Activated CD8-positive, alpha-beta memory T cell treated with anti-CD3 and anti-CD28 coated beads, Interleukin-2, amount 50 U/mL, for 1 hour (primary cell): ENCODE measurements around the gene JPH4.

Experiments used
- DNase-seq: peaks from one replicate; pipeline ENCODE4 v3.0.0-alpha.2; 2020; ENCODE audit errors: extremely low read depth

Gene JPH4

GRCh38 chr14:23530375-23531055 lies 48.1 kb downstream of the JPH4 start:
- no peak for DNase-seq

- DNase-seq: no peak
Measured at GRCh38 chr14:23529016-23529415, 49.6 kb downstream of the JPH4 start.

GRCh38 chr14:23528555-23528954 lies 50.0 kb downstream of the JPH4 start:
- DNase-seq: no peak

- no peak for DNase-seq
Measured at GRCh38 chr14:23525611-23526010, 53.0 kb downstream of the JPH4 start.

- no peak for DNase-seq
Measured at GRCh38 chr14:23524954-23525353, 53.6 kb downstream of the JPH4 start.

GRCh38 chr14:23523229-23524016 lies 55.2 kb downstream of the JPH4 start:
- no peak for DNase-seq

GRCh38 chr14:23522643-23523198 lies 55.9 kb downstream of the JPH4 start:
- no peak for DNase-seq

GRCh38 chr14:23521785-23522640 lies 56.6 kb downstream of the JPH4 start:
- DNase-seq: no peak

- no peak for DNase-seq
Measured at GRCh38 chr14:23520899-23521533, 57.6 kb downstream of the JPH4 start.

DNA sequence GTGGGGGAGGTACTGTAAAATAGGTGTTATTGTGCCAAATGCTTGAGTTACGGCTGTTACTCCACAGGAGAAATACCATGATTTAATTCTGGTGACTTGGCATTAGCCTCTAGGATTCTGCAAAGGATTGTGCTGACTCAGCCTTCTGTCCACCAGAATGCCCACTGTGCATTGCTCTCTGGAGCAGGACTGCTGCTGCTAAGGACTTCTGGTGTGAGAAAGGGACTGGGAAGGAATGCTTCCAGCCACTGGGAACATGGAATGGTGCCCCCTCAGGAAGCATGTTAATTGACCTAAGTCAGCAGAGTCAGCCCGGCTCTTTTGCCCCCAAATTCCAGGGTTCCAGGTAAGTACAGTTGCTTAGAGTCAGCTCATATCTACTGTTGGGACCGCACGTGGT lies 59.9 kb downstream of the JPH4 start:
- no peak for DNase-seq
